Lower leg skin (tissue), 3 donors: ENCODE results near the gene RPTOR.

Experiments
- POLR2A ChIP-seq, 2 donors: fragments of 450-650 bp; IDR thresholded peaks; one replicate each; pipeline ENCODE4 v1.6.1; 2016 to 2017; ENCODE audit warnings: antibody characterized with exemption in 2 of 2, mild to moderate bottlenecking in 1 of 2, moderate library complexity in 1 of 2
- TF ChIP-seq, protein P1 (sequence below), 3 donors: fragments of 450-650 bp; IDR thresholded peaks; one replicate each; pipeline ENCODE4 v1.5.1; 2016; ENCODE audit warnings: antibody characterized with exemption in 3 of 3, mild to moderate bottlenecking in 3 of 3, moderate library complexity in 2 of 3

DNA sequence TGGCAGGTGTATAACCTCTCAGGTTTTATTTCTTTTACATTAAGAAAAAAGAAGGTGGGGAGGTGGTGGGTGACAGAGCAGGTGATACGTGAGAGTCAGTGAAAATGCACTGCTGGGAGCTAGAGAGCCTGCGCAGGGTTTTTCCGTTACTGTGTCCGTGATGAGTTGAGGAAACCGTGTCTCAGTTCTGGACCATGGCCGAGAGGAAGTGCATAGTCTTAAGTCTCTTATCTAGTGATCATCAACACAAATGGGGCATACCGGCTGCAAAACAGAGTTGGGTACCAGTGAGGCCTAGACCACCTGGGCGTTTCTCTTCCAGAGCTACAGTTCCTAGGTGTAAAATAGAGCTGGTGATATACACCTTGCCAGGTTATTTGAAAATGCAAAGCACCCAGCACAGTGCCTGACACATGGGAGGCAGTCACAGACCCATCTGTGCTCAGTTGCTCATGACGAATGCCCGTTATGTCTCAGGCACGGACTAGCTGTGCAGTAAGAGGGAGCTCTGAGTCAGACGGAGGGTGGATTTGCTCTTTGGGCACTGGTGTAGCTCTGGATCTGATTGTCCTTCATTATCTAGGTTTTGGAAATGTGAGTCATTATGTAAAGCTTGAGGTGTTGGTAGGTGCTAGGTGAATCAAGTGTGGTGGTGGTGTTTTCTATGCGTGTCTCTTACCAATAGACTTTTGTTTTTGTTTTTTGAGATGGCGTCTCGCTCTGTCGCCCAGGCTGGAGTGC, 60.9 kb downstream of the RPTOR start:
- no peak for TF ChIP-seq POLR2A (IDR thresholded peaks at IDR 0.05)
- TF ChIP-seq, protein P1, sequence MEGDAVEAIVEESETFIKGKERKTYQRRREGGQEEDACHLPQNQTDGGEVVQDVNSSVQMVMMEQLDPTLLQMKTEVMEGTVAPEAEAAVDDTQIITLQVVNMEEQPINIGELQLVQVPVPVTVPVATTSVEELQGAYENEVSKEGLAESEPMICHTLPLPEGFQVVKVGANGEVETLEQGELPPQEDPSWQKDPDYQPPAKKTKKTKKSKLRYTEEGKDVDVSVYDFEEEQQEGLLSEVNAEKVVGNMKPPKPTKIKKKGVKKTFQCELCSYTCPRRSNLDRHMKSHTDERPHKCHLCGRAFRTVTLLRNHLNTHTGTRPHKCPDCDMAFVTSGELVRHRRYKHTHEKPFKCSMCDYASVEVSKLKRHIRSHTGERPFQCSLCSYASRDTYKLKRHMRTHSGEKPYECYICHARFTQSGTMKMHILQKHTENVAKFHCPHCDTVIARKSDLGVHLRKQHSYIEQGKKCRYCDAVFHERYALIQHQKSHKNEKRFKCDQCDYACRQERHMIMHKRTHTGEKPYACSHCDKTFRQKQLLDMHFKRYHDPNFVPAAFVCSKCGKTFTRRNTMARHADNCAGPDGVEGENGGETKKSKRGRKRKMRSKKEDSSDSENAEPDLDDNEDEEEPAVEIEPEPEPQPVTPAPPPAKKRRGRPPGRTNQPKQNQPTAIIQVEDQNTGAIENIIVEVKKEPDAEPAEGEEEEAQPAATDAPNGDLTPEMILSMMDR (IDR thresholded peaks at IDR 0.05): no peak
